KMS-11 (cell line): Measurements from ENCODE around the gene BBLN.
A peak's percentile ranks its signal among the peaks of the same experiment; 100 is the strongest.

Experiments used
- H2AFZ ChIP-seq: fragments of 200-600 bp; sonication (generic); 2 replicates; pipeline ENCODE4 v1.6.1; 2016; ENCODE audit warnings: antibody characterized with exemption, mixed run types, low read depth
- H3K27ac ChIP-seq: fragments of 200-600 bp; sonication (generic); 2 replicates; pipeline ENCODE4 v1.6.1; 2016; ENCODE audit warnings: mild to moderate bottlenecking, mixed run types
- H3K27me3 ChIP-seq: fragments of 200-600 bp; sonication (generic); 2 replicates; pipeline ENCODE4 v1.6.1; 2017; ENCODE audit warnings: mild to moderate bottlenecking, low read depth, mixed run types, moderate library complexity; ENCODE audit not compliant: insufficient read depth
- H3K36me3 ChIP-seq: fragments of 200-600 bp; sonication (generic); 2 replicates; pipeline ENCODE4 v1.6.1; 2017; ENCODE audit warnings: mild to moderate bottlenecking, mixed run types; ENCODE audit not compliant: insufficient read depth
- H3K4me1 ChIP-seq: fragments of 200-600 bp; sonication (generic); 2 replicates; pipeline ENCODE4 v1.6.1; 2016; ENCODE audit warnings: mild to moderate bottlenecking, low read depth, mixed run types; ENCODE audit not compliant: poor library complexity, severe bottlenecking
- H3K4me2 ChIP-seq: fragments of 200-600 bp; sonication (generic); 2 replicates; pipeline ENCODE4 v1.7.0; 2016; ENCODE audit warnings: mild to moderate bottlenecking, mixed run types
- H3K4me3 ChIP-seq: fragments of 200-600 bp; sonication (generic); IDR thresholded peaks from 2 replicates; pipeline ENCODE4 v1.6.1; 2017; ENCODE audit warnings: low read depth, low read length, mixed read lengths; ENCODE audit not compliant: insufficient read depth
- H3K79me2 ChIP-seq: fragments of 200-600 bp; sonication (generic); 2 replicates; pipeline ENCODE4 v1.6.1; 2016; ENCODE audit warnings: low read depth, mixed run types; ENCODE audit not compliant: insufficient read depth
- H3K9ac ChIP-seq: fragments of 200-600 bp; sonication (generic); 2 replicates; pipeline ENCODE4 v1.6.1; 2016; ENCODE audit warnings: mild to moderate bottlenecking, mixed run types
- H4K20me1 ChIP-seq: fragments of 200-600 bp; sonication (generic); 2 replicates; pipeline ENCODE4 v1.6.1; 2016; ENCODE audit warnings: mild to moderate bottlenecking, mixed run types; ENCODE audit not compliant: insufficient read depth
- CTCF ChIP-seq: fragments of 200-600 bp; sonication (generic); conservative IDR thresholded peaks from 2 replicates; pipeline ENCODE4 v1.6.1; 2017; ENCODE audit warnings: low read depth, mild to moderate bottlenecking, antibody characterized with exemption, low read length, moderate library complexity, mixed read lengths

BBLN gene

GRCh38 chr9:128149001-128149701 lies 10.9 kb upstream of the BBLN start, which contains the start of gene LCN2:
Gene LCN2 (plus strand): TSS chr9:128149453. CDS start chr9:128149526, 73 bp downstream.
- H3K4me1 ChIP-seq: no peaks in the 10 kb centered on the region
- H3K4me3 ChIP-seq: no peak within 1 kb of the TSS
- TF ChIP-seq CTCF: no peak
- H4K20me1 ChIP-seq: no peaks in the 10 kb centered on the region
- H3K27ac ChIP-seq: no peak within 1 kb of the TSS
- H3K36me3 ChIP-seq: no peaks in the 10 kb centered on the region
- H3K27me3 ChIP-seq: no peaks in the 10 kb centered on the region; the same call in 1 of the 2 replicates
- H3K79me2 ChIP-seq: no peaks in the 10 kb centered on the region
- no peak within 1 kb of the TSS for H3K9ac ChIP-seq
- no peak within 1 kb of the TSS for H2AFZ ChIP-seq
- no peak within 1 kb of the TSS for H3K4me2 ChIP-seq

GRCh38 chr9:128149951-128150593 lies 10.0 kb upstream of the BBLN start:
- no peaks in the 10 kb centered on the region; the same call in 1 of the 2 replicates for H3K27me3 ChIP-seq
- no peaks in the 10 kb centered on the region for H4K20me1 ChIP-seq
- no peak overlapping the region for H3K27ac ChIP-seq
- H3K36me3 ChIP-seq: no peaks in the 10 kb centered on the region
- H3K4me1 ChIP-seq: no peaks in the 10 kb centered on the region
- no peak overlapping the region for H3K9ac ChIP-seq
- H3K79me2 ChIP-seq: no peaks in the 10 kb centered on the region
- TF ChIP-seq CTCF: no peak
- no peak overlapping the region for H2AFZ ChIP-seq
- no peak overlapping the region for H3K4me2 ChIP-seq
- H3K4me3 ChIP-seq: no peak overlapping the region

GRCh38 chr9:128150594-128151308 lies 9.3 kb upstream of the BBLN start:
- no peak overlapping the region for H2AFZ ChIP-seq

More at GRCh38 chr9:128150594-128151308, 9.3 kb upstream of the BBLN start:
- no peak overlapping the region for H3K4me3 ChIP-seq
- peak; percentile 45; the same call in 1 of the 2 replicates for TF ChIP-seq CTCF
- H3K4me2 ChIP-seq: no peak overlapping the region
- no peaks in the 10 kb centered on the region for H3K36me3 ChIP-seq
- H3K79me2 ChIP-seq: no peaks in the 10 kb centered on the region
- H3K27me3 ChIP-seq: no peaks in the 10 kb centered on the region; the same call in 1 of the 2 replicates
- no peak overlapping the region for H3K9ac ChIP-seq
- H3K4me1 ChIP-seq: no peaks in the 10 kb centered on the region
- no peaks in the 10 kb centered on the region for H4K20me1 ChIP-seq
- H3K27ac ChIP-seq: no peak overlapping the region
